ENCODE data around the gene LCP2.

GRCh38 chr5:170305646-170306025 is 8.1 kb upstream of the LCP2 start:
- TF ChIP-seq CTCF (IDR thresholded peaks at IDR 0.05) (no peak), EZH2 (IDR thresholded peaks at IDR 0.05) (no peak)
